Pericardium fibroblast (primary cell): ENCODE results near the gene SLC13A3. TPM values are rescaled to one million over a fixed set of nuclear protein-coding genes. Genes with fewer than 3 reads are reported as not detected.

ENCODE experiments used
- total RNA-seq: library from RNA; depleted of rRNA; stranded (reverse); fragments of >200 nt; gene quantifications from 2 replicates; pipeline ENCODE4 v1.2.3, GENCODE V29; 2015

The SLC13A3 gene, protein sequence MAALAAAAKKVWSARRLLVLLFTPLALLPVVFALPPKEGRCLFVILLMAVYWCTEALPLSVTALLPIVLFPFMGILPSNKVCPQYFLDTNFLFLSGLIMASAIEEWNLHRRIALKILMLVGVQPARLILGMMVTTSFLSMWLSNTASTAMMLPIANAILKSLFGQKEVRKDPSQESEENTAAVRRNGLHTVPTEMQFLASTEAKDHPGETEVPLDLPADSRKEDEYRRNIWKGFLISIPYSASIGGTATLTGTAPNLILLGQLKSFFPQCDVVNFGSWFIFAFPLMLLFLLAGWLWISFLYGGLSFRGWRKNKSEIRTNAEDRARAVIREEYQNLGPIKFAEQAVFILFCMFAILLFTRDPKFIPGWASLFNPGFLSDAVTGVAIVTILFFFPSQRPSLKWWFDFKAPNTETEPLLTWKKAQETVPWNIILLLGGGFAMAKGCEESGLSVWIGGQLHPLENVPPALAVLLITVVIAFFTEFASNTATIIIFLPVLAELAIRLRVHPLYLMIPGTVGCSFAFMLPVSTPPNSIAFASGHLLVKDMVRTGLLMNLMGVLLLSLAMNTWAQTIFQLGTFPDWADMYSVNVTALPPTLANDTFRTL
- 1.5 and 6.9 TPM in 2 replicates for total RNA-seq

DNA sequence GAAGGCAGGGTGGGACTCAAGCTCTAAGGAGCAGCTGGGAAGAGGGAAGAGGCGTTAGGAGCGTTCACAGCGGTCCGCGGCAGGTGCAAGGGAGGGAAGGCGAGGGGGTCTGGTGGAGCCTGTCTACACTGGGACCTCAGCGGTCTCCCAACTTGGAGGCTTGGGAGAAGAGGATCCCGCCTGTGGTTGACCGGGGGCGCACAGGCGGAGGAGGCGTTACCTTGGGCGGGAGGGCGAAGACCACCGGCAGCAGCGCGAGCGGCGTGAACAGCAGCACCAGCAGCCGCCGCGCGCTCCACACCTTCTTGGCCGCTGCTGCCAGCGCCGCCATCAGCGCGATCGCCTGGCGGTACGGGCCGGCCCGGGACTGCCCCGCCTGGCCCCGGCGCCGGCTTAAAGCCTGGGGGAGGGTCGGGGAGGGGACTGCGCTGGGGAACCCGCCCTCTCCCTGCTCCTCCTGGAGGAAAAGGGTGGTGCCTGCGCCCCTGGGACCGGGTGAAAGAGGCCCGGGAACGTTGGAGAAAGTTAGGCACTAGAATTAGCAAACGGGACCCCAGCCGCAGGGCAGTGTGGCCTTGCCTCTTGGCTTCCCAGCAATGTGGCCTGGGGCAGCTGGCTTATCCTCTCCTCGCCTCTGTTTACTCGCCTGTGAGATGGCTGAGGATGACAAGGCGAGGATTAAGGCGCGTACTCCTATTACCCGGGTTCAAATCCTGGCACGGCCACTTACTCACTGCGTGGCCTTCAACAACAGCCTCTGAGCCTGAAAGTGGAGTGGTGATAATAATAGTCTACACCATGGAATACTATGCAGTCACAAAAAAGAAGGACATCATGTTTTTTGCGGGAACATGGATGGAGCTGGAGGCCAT lies at the start of gene SLC13A3:
Gene SLC13A3, minus strand, starts transcription at position 369 of the 872 bp plus-strand sequence. Its CDS starts 38 bp downstream, at position 331.

DNA sequence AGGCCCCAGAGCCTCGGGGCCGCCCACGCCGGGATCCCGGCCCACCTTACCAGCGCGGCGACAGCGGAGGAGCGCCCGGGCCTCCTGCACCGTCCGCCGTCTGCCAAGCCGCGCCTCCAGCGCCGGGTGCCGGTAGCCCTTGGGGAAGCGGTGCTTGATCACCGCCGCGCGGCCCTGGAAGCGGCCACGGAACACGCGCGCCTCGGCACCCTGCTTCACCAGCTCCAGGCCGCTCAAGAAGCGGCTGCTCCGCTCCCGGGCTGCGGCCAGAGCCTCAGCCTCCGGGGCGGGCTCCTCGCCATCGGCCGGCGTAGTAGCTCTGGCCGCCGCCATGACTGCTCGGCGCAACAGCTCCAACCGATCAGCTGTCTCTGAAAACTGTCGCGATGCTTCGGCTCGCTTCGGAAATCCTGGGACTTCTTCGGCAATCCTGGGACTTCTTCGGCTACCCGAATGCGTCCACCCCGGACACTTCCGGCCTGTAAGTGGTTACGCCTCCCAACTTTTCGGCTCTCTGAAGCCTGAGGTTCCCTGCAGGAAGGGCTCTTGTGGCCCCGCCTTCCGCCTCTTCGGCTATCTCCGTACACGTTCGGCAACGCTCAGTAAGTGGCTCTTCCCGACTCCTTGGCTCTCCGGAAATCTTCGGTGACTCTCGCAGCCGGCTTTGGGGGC lies 38.0 kb upstream of the SLC13A3 start, which contains the start of gene TP53RK:
Gene TP53RK, minus strand, starts transcription at position 363 of the 672 bp plus-strand sequence. Its CDS starts 30 bp downstream, at position 333.

DNA sequence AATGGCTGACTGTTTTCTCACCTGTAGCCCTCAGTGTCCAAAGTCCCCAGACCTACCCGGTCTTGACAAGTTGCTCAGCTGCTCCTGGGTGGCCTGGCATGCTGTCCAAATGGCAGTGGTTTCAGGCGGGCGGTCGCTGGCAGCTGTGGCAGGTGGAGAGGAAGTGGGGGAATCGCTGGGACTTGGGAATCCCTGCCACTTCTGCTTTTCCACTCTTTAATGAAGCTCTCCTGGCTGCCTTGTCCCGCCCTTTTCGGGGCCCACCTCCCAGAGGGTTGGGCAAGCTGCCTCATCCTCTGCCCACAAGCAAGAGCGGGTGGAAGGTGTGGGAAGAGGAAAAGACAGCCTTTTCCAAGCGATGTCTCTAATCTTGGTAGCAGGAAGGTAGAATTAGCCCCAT lies 100.8 kb downstream of the SLC13A3 start, which contains the start of gene OCSTAMP:
Gene OCSTAMP, minus strand, starts transcription at position 194 of the 400 bp plus-strand sequence. Its CDS starts 94 bp downstream, at position 100.

DNA sequence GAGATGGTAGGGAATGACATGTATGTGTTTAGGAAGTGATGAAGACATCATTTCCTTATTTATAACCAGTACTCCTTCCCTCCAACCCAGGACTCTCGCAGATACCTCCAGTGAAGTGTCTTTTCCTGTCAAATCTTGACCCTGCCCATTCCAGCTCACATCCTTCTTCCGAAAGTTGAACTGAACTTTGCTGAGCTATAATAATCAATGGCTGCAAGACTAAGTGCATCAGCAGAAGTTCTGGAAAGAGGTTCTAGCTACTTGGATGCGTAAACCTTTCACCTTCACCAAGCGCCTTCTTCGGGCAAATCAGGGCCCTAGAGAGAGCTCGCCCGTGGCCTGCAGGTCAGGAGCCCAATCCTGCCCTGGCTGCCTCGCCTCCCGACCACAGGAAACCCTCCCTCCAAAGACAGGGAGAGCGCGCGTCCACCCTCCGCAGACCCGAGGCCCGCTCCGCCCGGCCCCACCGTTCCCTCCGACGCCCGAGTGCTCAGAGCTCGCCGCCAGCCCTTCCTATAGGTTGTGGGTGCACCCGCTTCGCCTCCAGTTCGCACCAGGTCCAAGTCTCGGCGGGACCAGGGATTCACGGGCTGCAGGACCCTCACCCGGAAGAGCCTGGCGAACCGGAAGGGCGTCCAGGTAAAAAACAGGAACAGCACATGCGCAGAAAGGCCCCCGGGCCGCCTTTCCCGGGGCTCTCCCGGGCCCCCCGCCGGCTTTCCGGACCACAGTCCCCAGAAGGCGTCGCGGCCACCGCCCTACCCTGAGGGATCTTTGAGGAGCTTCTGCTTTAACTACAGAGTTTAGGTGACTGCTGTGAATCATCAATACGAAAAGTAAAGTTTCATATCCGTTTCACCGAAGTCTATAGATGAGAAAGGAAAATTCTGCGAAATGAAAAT lies 138.1 kb downstream of the SLC13A3 start, which contains the start of gene ZNF334:
Gene ZNF334, minus strand, starts transcription at position 617 of the 902 bp plus-strand sequence. CDS start 1,457 bp downstream, outside the sequence.

Other genes starting within 250 kb of the SLC13A3 start
- gene ELMO2, start 244.8 kb downstream of the SLC13A3 start, total RNA-seq = 35.4 and 40.7 TPM in 2 replicates
- 2.0 and 5.4 TPM in 2 replicates for gene ZNF334, start 137.9 kb downstream of the SLC13A3 start, total RNA-seq
- not detected in 2 replicates for gene OCSTAMP, start 100.8 kb downstream of the SLC13A3 start, total RNA-seq
- gene TP53RK, start 38.0 kb upstream of the SLC13A3 start, total RNA-seq = 15.9 and 25.7 TPM in 2 replicates
- 30.7 and 43.6 TPM in 2 replicates for gene SLC2A10, start 58.2 kb upstream of the SLC13A3 start, total RNA-seq
- 0.94 and 3.5 TPM in 2 replicates for gene EYA2, start 243.4 kb upstream of the SLC13A3 start, total RNA-seq